Measurements from ENCODE around the gene NOL9. TPM values are rescaled to one million over a fixed set of nuclear protein-coding genes. Genes with fewer than 3 reads are reported as not detected.
A peak's percentile ranks its signal among the peaks of the same experiment; 100 is the strongest.

NOL9 gene
- polyA plus RNA-seq, 6 donors from 2014 or later = 4.1 to 22.3 (median 18.4) TPM

GRCh38 chr1:6507037-6507428, 47.3 kb downstream of the NOL9 start:
- no peaks in the 10 kb centered on the region for H3K36me3 Mint-ChIP-seq

DNA sequence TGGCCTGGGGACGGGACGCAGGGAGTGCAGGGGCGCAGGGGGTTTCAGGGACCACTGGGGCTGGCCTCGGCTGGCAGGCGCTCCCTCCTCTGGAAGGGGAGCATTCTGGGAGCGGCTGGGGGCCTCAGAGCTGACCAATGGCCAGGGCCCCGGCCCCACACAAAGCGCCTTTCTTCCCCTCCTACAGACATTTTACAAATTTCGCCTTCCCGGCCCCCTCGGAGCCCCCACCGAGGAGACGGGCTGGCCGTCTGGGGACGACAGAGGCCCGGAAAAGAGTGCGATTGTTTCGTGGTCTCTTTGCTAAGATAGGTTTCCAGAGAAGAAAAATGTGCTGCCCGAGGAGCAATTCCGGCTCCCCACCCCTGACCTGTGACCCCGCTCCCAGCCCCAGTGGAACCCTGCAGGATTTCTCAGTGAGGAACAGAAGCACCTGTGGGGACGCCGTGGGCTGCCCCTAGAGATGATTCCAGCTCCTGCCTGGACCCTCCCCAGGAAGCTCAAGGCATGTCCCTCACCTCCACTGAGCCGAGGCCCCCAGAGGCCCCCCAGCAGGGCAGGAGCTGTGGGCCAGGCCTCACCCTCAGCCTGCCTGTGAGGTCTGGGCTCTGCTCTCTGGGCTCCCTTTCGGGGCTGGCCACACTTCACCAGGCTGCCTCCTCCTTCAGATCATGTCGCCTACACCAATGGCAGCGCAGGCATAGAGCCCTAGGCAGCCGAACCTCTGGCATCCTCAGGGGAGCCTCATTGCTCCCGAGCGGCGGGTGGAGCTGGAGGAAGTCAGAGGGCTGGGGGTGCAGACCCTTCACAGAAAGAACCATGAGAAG, 47.9 kb downstream of the NOL9 start:
- no peaks in the 10 kb centered on the region for H3K36me3 Mint-ChIP-seq
- no peak for DNase-seq
- H3K27ac Mint-ChIP-seq = no peak overlapping the region
- peaks cover 0 to 5% (median 0%) of the 10 kb centered on the region in 3 donors for H3K4me1 Mint-ChIP-seq
- no peaks in the 10 kb centered on the region for H3K9me3 Mint-ChIP-seq
- peaks cover under 1 to 25% (median 14%) of the 10 kb centered on the region in 3 donors for H3K27me3 Mint-ChIP-seq
- H3K4me3 Mint-ChIP-seq = no peak overlapping the region
- ATAC-seq (ENCODE audit: low read depth in 2 of 2) = no peak

More at GRCh38 chr1:6507037-6507428, 47.3 kb downstream of the NOL9 start:
- Mint-ChIP-seq H3K4me3 (no peak overlapping the region), H3K4me1 (peaks cover 0 to 5% (median 0%) of the 10 kb centered on the region in 3 donors), H3K27ac (no peak overlapping the region), H3K9me3 (no peaks in the 10 kb centered on the region), H3K27me3 (peaks cover 0 to 24% (median 8%) of the 10 kb centered on the region in 3 donors)
- ATAC-seq (ENCODE audit: low read depth in 2 of 2) (no peak), DNase-seq (no peak)

DNA sequence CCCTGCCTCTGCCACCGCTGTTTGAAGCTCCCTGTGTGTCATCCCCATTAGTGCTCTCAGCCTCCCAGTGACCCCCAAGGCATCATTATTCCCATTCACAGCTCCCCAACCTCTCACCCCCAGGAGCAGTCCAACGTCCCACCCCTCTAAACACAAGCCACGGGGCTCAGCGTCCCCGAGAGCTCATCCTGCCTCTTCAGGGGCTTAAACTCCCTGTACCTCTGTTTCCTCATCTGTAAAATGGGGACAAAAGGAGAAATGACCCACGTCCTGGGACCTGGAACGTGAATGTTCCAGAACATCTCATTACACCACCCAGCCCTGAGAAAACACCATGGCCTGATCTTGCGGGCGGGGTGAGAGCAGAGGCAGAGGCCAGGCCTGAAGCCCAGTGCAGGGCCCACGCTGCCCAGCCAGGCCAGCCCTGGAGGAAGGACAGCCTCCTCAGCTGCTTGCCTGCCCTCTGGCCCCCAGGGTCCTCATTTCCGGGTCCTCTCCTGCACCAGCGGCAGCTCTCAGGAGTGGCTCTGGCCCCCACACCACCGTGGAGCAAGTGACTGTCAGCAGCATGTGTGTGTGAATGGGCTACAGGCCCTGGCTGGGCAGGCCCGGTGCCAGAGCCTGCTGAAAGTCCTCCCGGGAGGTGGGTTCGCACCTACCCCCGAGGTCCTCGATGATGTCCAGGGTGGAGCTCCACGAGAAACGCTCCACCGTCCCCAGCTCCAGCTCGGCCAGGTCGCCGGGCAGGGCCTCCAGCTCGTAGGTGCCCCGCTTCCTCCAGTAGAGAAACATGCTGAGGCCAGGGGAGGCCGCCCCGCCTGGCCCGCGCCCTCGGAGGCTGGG, 48.7 kb downstream of the NOL9 start:
- Mint-ChIP-seq H3K4me1 (peaks cover 0 to 5% (median 0%) of the 10 kb centered on the region in 3 donors), H3K4me3 (no peak overlapping the region), H3K9me3 (no peaks in the 10 kb centered on the region), H3K27me3 (peaks cover 6 to 34% (median 22%) of the 10 kb centered on the region in 3 donors), H3K27ac (peak overlapping the region in 1 of 6 donors; percentile 28), H3K36me3 (no peaks in the 10 kb centered on the region)
- ATAC-seq (ENCODE audit: low read depth in 2 of 2) (no peak), DNase-seq (no peak)

DNA sequence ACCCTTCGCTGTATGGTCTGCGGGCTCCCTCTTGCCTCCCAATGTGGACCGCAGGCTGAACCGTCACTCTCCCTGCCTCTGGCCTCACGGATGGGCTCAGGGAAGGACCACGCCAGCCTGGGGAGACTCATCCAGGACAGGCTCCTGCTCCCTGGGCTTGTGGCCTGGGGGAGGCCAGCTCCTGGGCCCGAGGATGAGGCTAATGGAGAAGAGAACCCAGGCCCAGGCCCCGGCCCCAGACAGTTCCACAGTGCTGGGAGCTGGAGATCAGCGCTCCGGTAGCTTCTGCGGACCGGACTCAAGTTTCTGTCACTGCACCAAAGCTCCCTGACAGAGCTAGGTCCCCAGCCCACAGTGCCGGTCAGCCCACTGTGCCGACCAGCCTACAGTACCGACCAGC, 49.4 kb downstream of the NOL9 start:
- Mint-ChIP-seq H3K36me3 (no peaks in the 10 kb centered on the region), H3K4me1 (peaks cover 0 to 5% (median 0%) of the 10 kb centered on the region in 3 donors)
- DNase-seq = no peak

GRCh38 chr1:6503884-6504602, 50.3 kb downstream of the NOL9 start:
- H3K27me3 Mint-ChIP-seq = peaks cover 8 to 49% (median 38%) of the 10 kb centered on the region in 3 donors
- no peak overlapping the region for H3K4me3 Mint-ChIP-seq
- ATAC-seq (ENCODE audit: low read depth in 2 of 2) (no peak), DNase-seq (no peak)
- H3K36me3 Mint-ChIP-seq = no peaks in the 10 kb centered on the region
- no peaks in the 10 kb centered on the region for H3K9me3 Mint-ChIP-seq
- no peak overlapping the region for H3K27ac Mint-ChIP-seq
- peaks cover 0 to 5% (median 0%) of the 10 kb centered on the region in 3 donors for H3K4me1 Mint-ChIP-seq

More for the DNA sequence above, 49.4 kb downstream of the NOL9 start:
- Mint-ChIP-seq H3K27ac (no peak overlapping the region), H3K9me3 (no peaks in the 10 kb centered on the region), H3K27me3 (peaks cover 6 to 41% (median 29%) of the 10 kb centered on the region in 3 donors), H3K4me3 (no peak overlapping the region)
- ATAC-seq (ENCODE audit: low read depth in 2 of 2) = no peak

GRCh38 chr1:6502000-6502891, 52.1 kb downstream of the NOL9 start:
- peak overlapping the region in 1 of 6 donors; percentile 12 for H3K27ac Mint-ChIP-seq
- no peaks in the 10 kb centered on the region for H3K9me3 Mint-ChIP-seq
- no peak for DNase-seq
- peaks cover 15 to 55% (median 49%) of the 10 kb centered on the region in 3 donors for H3K27me3 Mint-ChIP-seq
- ATAC-seq (ENCODE audit: low read depth in 2 of 2) = no peak
- H3K4me3 Mint-ChIP-seq = no peak overlapping the region
- no peaks in the 10 kb centered on the region for H3K36me3 Mint-ChIP-seq
- H3K4me1 Mint-ChIP-seq = peaks cover 4 to 8% (median 5%) of the 10 kb centered on the region in 3 donors

- H3K4me3 Mint-ChIP-seq = peak overlapping the region in 1 of 8 donors; percentile 3
- DNase-seq (no peak), ATAC-seq (ENCODE audit: low read depth in 2 of 2) (no peak)
- H3K9me3 Mint-ChIP-seq = no peaks in the 10 kb centered on the region
- H3K36me3 Mint-ChIP-seq = no peaks in the 10 kb centered on the region
- H3K27ac Mint-ChIP-seq = peak overlapping the region in 3 of 6 donors; percentile 2 to 81 (median 70)
- H3K27me3 Mint-ChIP-seq = peaks cover 15 to 52% (median 49%) of the 10 kb centered on the region in 3 donors
- peaks cover 4 to 11% (median 5%) of the 10 kb centered on the region in 3 donors for H3K4me1 Mint-ChIP-seq
Observed at GRCh38 chr1:6501279-6501813, 53.0 kb downstream of the NOL9 start.

- no peaks in the 10 kb centered on the region for H3K36me3 Mint-ChIP-seq
- peaks cover 4 to 14% (median 9%) of the 10 kb centered on the region in 3 donors for H3K4me1 Mint-ChIP-seq
- DNase-seq = no peak
- H3K4me3 Mint-ChIP-seq = no peak overlapping the region
- peak overlapping the region in 3 of 6 donors; percentile 2 to 81 (median 70) for H3K27ac Mint-ChIP-seq
- ATAC-seq (ENCODE audit: low read depth in 2 of 2) = no peak
- no peaks in the 10 kb centered on the region for H3K9me3 Mint-ChIP-seq
- H3K27me3 Mint-ChIP-seq = peaks cover 22 to 58% (median 55%) of the 10 kb centered on the region in 3 donors
Observed at GRCh38 chr1:6500544-6501278, 53.6 kb downstream of the NOL9 start.

DNA sequence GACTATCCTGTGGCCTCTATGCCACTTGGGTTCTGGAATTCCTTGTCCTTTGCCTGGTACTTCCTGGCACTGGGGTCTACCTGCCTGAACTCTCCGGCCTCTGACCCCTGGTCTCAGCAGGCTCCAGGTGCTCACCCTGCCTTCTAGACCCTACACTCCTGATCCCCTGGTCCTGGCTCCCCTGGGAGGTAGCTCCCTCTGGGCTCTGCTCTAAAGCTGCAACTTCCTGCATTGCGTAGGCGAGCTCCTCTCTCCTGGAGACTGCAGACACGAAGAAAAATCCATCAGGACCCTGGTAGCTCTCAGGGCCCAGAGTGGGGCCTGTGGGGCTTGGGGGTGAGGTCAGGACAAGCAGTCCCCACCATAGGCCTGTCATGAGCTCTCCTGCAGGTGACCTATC, 55.0 kb downstream of the NOL9 start:
- no peak for ATAC-seq (ENCODE audit: low read depth in 2 of 2)
- Mint-ChIP-seq H3K9me3 (no peaks in the 10 kb centered on the region), H3K27ac (no peak overlapping the region), H3K27me3 (peaks cover 24 to 61% (median 55%) of the 10 kb centered on the region in 3 donors), H3K4me3 (peak overlapping the region in 5 of 8 donors; percentile 24 to 63 (median 49)), H3K4me1 (peaks cover 4 to 16% (median 10%) of the 10 kb centered on the region in 3 donors), H3K36me3 (no peaks in the 10 kb centered on the region)
- DNase-seq = no peak

- Mint-ChIP-seq H3K4me1 (peaks cover 4 to 16% (median 10%) of the 10 kb centered on the region in 3 donors), H3K27ac (peak overlapping the region in 1 of 6 donors; percentile 47), H3K27me3 (peaks cover 24 to 62% (median 57%) of the 10 kb centered on the region in 3 donors), H3K9me3 (no peaks in the 10 kb centered on the region), H3K4me3 (peak overlapping the region in 5 of 8 donors; percentile 56 to 86 (median 72)), H3K36me3 (no peaks in the 10 kb centered on the region)
- no peak for DNase-seq
- no peak for ATAC-seq (ENCODE audit: low read depth in 2 of 2)
Observed at GRCh38 chr1:6498576-6499111, 55.7 kb downstream of the NOL9 start.

- peaks cover 4 to 16% (median 10%) of the 10 kb centered on the region in 3 donors for H3K4me1 Mint-ChIP-seq
- no peak for DNase-seq
- no peak for ATAC-seq (ENCODE audit: low read depth in 2 of 2)
- H3K27ac Mint-ChIP-seq = peak overlapping the region in 1 of 6 donors; percentile 7
- H3K4me3 Mint-ChIP-seq = peak overlapping the region; percentile 53 to 87 (median 76)
- peaks cover 24 to 62% (median 57%) of the 10 kb centered on the region in 3 donors for H3K27me3 Mint-ChIP-seq
- H3K9me3 Mint-ChIP-seq = no peaks in the 10 kb centered on the region
- H3K36me3 Mint-ChIP-seq = no peaks in the 10 kb centered on the region
Observed at GRCh38 chr1:6497867-6498575, 56.3 kb downstream of the NOL9 start.

All from naive B cell (primary cell).